ENCODE results near the gene NOS3. TPM values are rescaled to one million over a fixed set of nuclear protein-coding genes. Genes with fewer than 3 reads are reported as not detected.

Gene NOS3
- total and polyA plus RNA-seq, 12 donors = 10.0 to 53.3 (median 13.3) TPM

DNA sequence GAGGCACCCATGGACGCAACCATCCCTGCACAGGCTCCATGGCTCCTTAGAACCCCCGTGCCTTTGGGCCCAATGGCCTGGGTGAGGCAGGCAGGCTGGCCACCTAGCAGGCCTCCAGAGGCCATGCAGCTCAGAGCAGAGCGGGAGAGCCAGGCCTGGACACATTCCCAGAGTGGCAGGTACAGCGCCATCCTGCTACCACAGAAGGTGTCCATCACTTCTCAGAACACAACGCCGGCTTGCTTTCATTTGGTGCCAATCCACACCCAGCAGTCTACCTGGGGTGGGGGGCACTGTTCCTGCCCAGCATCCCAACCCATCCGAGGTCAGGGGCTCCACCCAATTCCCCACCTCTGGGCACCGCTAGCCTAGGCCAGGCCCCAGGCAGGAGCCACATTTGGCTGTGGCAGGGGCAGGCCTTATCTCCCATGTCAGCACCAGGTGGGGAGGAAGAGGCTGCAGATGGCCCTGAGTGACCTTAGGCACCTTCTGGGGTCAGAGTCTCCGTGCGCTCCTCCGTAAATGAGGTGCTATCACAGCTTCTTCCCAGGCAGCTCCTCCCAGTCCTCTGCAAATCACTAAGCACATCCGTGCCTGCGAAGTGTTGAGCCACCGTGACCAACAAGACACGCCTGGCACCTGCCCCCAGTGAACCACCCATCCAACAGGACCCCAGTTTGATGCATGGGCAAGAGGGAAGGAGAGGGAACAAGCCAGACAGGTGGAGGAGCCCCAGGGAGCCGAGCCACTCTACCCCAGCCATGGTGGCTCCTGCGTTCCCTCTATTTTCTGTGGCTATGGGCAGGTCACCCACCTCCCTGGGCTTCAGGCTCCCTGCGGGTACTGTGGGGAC lies 26.9 kb upstream of the NOS3 start:
- no peak for TF ChIP-seq CTCF (IDR thresholded peaks at IDR 0.05)
- peak overlapping the region; percentile 57 to 93 (median 88) for H3K27ac ChIP-seq
- intact Hi-C loops (cut with DNase I) = loop anchor here in 6 of 10 donors (1.0 to 10.0 kb wide), 7 partner anchors 22 to 151 kb away; no protein-coding TSS in a partner anchor
- peaks cover 0 to 48% (median 18%) of the 10 kb centered on the region in 7 donors for H3K27me3 ChIP-seq
- no peaks in the 10 kb centered on the region for H3K36me3 ChIP-seq
- 50 to 66% methylated on average over 18 of the region's 18 CpGs for WGBS, 2 donors
- DNase-seq (peak in 1 of 2 donors; percentile 22), ATAC-seq (peak in 5 of 8 donors; percentile 13 to 39 (median 15))
- H3K9me3 ChIP-seq = no peaks in the 10 kb centered on the region
- no peak overlapping the region for H3K4me3 ChIP-seq
- peaks cover 11 to 98% (median 54%) of the 10 kb centered on the region in 9 donors for H3K4me1 ChIP-seq

GRCh38 chr7:150964593-150965111 lies 26.2 kb upstream of the NOS3 start:
- Histone ChIP-seq H3K4me1 (peaks cover 11 to 99% (median 58%) of the 10 kb centered on the region in 9 donors), H3K27me3 (peaks cover 0 to 44% (median 13%) of the 10 kb centered on the region in 7 donors), H3K9me3 (no peaks in the 10 kb centered on the region), H3K36me3 (no peaks in the 10 kb centered on the region), H3K4me3 (no peak overlapping the region), H3K27ac (peak overlapping the region; percentile 64 to 93 (median 88))
- peak; percentile 88 for DNase-seq
- intact Hi-C loops (cut with DNase I) = loop anchor here in 5 of 10 donors (2.0 to 10.0 kb wide), 6 partner anchors 22 to 150 kb away; no protein-coding TSS in a partner anchor
- peak; percentile 77 to 89 (median 80) for ATAC-seq
- peak in 5 of 9 donors; percentile 13 to 32 (median 18) for TF ChIP-seq CTCF (IDR thresholded peaks at IDR 0.05)
- 16 to 30% methylated on average over 16 of the region's 16 CpGs for WGBS, 2 donors

DNA sequence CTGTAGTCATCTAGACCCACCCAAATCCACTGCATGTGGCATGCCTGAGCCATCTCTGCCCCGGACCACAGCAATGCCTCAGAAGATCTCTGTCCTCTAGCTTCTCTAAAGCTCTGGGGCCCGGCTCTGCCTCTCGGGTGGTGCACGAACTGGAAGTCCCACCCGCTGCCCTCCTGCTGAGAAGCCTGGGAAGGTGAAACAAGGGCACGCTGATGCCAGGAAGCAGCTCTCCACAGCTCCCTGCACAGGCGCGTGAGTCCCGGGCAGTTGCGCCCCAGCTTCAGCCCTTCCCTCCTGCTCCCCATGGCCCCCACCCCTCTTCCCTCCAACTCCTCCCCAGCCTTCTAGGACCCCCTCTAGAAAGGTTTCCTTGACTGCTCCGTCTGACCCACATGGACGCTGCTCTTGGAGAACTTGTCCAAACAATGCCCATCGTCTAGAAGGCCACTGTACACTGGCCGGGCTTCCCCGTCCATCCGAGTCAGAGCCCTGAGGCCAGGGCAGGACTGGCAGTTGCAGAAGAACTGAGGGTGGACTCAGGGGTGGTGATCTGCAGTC lies 25.5 kb upstream of the NOS3 start:
- peaks cover 14 to 99% (median 63%) of the 10 kb centered on the region in 9 donors for H3K4me1 ChIP-seq
- TF ChIP-seq CTCF (IDR thresholded peaks at IDR 0.05) = no peak
- peak overlapping the region in 1 of 10 donors; percentile 2 for H3K4me3 ChIP-seq
- H3K36me3 ChIP-seq = no peaks in the 10 kb centered on the region
- DNase-seq = no peak
- WGBS, 2 donors = 43 to 48% methylated on average over 16 of the region's 16 CpGs
- H3K27me3 ChIP-seq = peaks cover 0 to 37% (median 11%) of the 10 kb centered on the region in 7 donors
- ATAC-seq = peak; percentile 3 to 47 (median 28)
- H3K27ac ChIP-seq = peak overlapping the region; percentile 64 to 93 (median 88)
- H3K9me3 ChIP-seq = no peaks in the 10 kb centered on the region
- intact Hi-C loops (cut with DNase I) = loop anchor here in 3 of 10 donors (2.0 to 10.0 kb wide), 4 partner anchors 21 to 149 kb away; no protein-coding TSS in a partner anchor

DNA sequence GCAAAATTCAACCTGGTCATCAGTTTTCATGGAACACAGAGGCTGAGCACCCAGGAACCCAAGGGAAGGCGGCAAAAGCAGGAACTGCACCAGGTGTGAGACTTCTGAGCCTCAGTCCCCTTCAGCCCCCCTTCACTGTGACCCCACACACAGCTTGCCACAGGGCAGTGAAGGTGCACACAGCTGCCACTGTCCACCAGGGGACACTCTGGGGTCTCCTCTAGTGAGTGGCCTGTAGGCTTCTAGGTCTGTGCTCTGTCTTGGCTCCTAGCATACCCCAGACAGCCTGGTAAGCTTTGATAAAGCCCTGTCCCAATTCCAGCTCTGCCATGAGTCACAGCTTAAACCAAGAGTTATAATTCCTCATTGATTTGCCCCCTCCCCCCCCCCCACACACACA lies 24.8 kb upstream of the NOS3 start:
- H3K27me3 ChIP-seq = peaks cover 0 to 33% (median 6%) of the 10 kb centered on the region in 7 donors
- H3K27ac ChIP-seq = peak overlapping the region; percentile 64 to 93 (median 88)
- H3K9me3 ChIP-seq = no peaks in the 10 kb centered on the region
- H3K36me3 ChIP-seq = no peaks in the 10 kb centered on the region
- intact Hi-C loops (cut with DNase I) = loop anchor here in 2 of 10 donors (5.0 to 10.0 kb wide), 3 partner anchors 49 to 149 kb away; no protein-coding TSS in a partner anchor
- peak; percentile 33 to 57 for DNase-seq
- TF ChIP-seq CTCF (IDR thresholded peaks at IDR 0.05) = peak; percentile 8 to 59 (median 37)
- H3K4me1 ChIP-seq = peaks cover 21 to 99% (median 64%) of the 10 kb centered on the region in 9 donors
- H3K4me3 ChIP-seq = peak overlapping the region in 1 of 10 donors; percentile 2
- ATAC-seq = peak in 7 of 8 donors; percentile 13 to 58 (median 49)
- 85 to 97% methylated on average over 1 of the region's 1 CpG for WGBS, 2 donors

Data from heart right ventricle (tissue), 16 donors.